GM12892 (cell line): Measurements from ENCODE around the gene CCDC148.

Experiments
- DNase-seq: peaks from one replicate; pipeline ENCODE4 v3.0.0; 2011; ENCODE audit not compliant: insufficient read length
- FAIRE-seq: peaks from 2 replicates; lab custom pipeline; 2011; peaks lifted over from hg19 to GRCh38; lab: Jason Lieb, UNC
- POLR2A ChIP-seq: IDR thresholded peaks from 2 replicates; pipeline ENCODE4 v1.6.1; 2011; ENCODE audit warnings: low read depth, low read length, control low read depth
- POLR2AphosphoS5 ChIP-seq: IDR thresholded peaks from 2 replicates; pipeline ENCODE4 v1.6.1; 2011; ENCODE audit warnings: low read depth, low read length, control low read depth
- TAF1 ChIP-seq: IDR thresholded peaks from 2 replicates; pipeline ENCODE4 v1.6.1; 2011; ENCODE audit warnings: low read depth, mild to moderate bottlenecking, control low read depth, low read length, borderline replicate concordance

The CCDC148 gene

GRCh38 chr2:158153270-158154015 lies 303.1 kb downstream of the CCDC148 start:
- no peak for TF ChIP-seq TAF1
- TF ChIP-seq POLR2AphosphoS5 = no peak
- TF ChIP-seq POLR2A = no peak
- FAIRE-seq = no peak

GRCh38 chr2:158144914-158145625 lies 311.5 kb downstream of the CCDC148 start:
- no peak for TF ChIP-seq POLR2AphosphoS5
- no peak for FAIRE-seq
- DNase-seq = no peak

More at GRCh38 chr2:158153270-158154015, 303.1 kb downstream of the CCDC148 start:
- no peak for DNase-seq

GRCh38 chr2:158143703-158144360 lies 312.7 kb downstream of the CCDC148 start:
- TF ChIP-seq TAF1 (no peak), POLR2A (no peak), POLR2AphosphoS5 (no peak)
- no peak for DNase-seq
- FAIRE-seq = no peak

GRCh38 chr2:158142568-158143332 lies 313.8 kb downstream of the CCDC148 start:
- FAIRE-seq (no peak), DNase-seq (no peak)
- TF ChIP-seq POLR2AphosphoS5 = no peak
- no peak for TF ChIP-seq POLR2A
- TF ChIP-seq TAF1 = no peak

- TF ChIP-seq POLR2A (no peak), POLR2AphosphoS5 (no peak), TAF1 (no peak)
- DNase-seq (no peak), FAIRE-seq (no peak)
Observed at GRCh38 chr2:158142165-158142564, 314.4 kb downstream of the CCDC148 start.

- DNase-seq (no peak), FAIRE-seq (no peak)
Observed at GRCh38 chr2:158140201-158140600, 316.4 kb downstream of the CCDC148 start.

GRCh38 chr2:158138255-158138654 lies 318.3 kb downstream of the CCDC148 start:
- FAIRE-seq (no peak), DNase-seq (no peak)
- TF ChIP-seq POLR2AphosphoS5 (no peak), TAF1 (no peak), POLR2A (no peak)

More at GRCh38 chr2:158140201-158140600, 316.4 kb downstream of the CCDC148 start:
- no peak for TF ChIP-seq TAF1
- no peak for TF ChIP-seq POLR2AphosphoS5
- no peak for TF ChIP-seq POLR2A

GRCh38 chr2:158135096-158135495 lies 321.5 kb downstream of the CCDC148 start:
- TF ChIP-seq TAF1 (no peak), POLR2AphosphoS5 (no peak), POLR2A (no peak)
- no peak for FAIRE-seq
- no peak for DNase-seq

- TF ChIP-seq POLR2A (no peak), POLR2AphosphoS5 (no peak), TAF1 (no peak)
- FAIRE-seq (no peak), DNase-seq (no peak)
Observed at GRCh38 chr2:158134655-158135054, 321.9 kb downstream of the CCDC148 start.

GRCh38 chr2:158134055-158134454 lies 322.5 kb downstream of the CCDC148 start:
- TF ChIP-seq POLR2AphosphoS5 (no peak), TAF1 (no peak), POLR2A (no peak)
- DNase-seq (no peak), FAIRE-seq (no peak)
